H9 (cell line): ENCODE data around the gene GRK1. TPM values are rescaled to one million over a fixed set of nuclear protein-coding genes. Genes with fewer than 3 reads are reported as not detected.

Experiments
- DNase-seq: peaks from one replicate; pipeline ENCODE4 v3.0.0-alpha.2; 2017
- H2AFZ ChIP-seq: one replicate; pipeline ENCODE4 v1.6.1; 2013; ENCODE audit warnings: mild to moderate bottlenecking, low read length, control low read depth, moderate library complexity
- H2AK5ac ChIP-seq: 2 replicates; pipeline ENCODE4 v1.6.1; 2013; ENCODE audit warnings: low read length, control low read depth, mixed read lengths; ENCODE audit not compliant: insufficient read length
- H2BK120ac ChIP-seq: one replicate; pipeline ENCODE4 v1.6.1; 2013; ENCODE audit warnings: low read depth, mild to moderate bottlenecking, low read length, control low read depth, inconsistent platforms; ENCODE audit not compliant: poor library complexity, severe bottlenecking
- H2BK12ac ChIP-seq: 2 replicates; pipeline ENCODE4 v1.6.1; 2013; ENCODE audit warnings: low read length, control low read depth, mixed read lengths, low read depth; ENCODE audit not compliant: insufficient read length
- H2BK15ac ChIP-seq: 2 replicates; pipeline ENCODE4 v1.6.1; 2013; ENCODE audit warnings: low read depth, low read length, control low read depth
- H2BK20ac ChIP-seq: one replicate; pipeline ENCODE4 v1.6.1; 2013; ENCODE audit warnings: low read depth, mild to moderate bottlenecking, low read length, control low read depth, inconsistent platforms; ENCODE audit not compliant: poor library complexity, severe bottlenecking
- H2BK5ac ChIP-seq: 2 replicates; pipeline ENCODE4 v1.6.1; 2013; ENCODE audit warnings: low read length, control low read depth, mixed read lengths; ENCODE audit not compliant: insufficient read length
- H3K14ac ChIP-seq: 2 replicates; pipeline ENCODE4 v1.6.1; 2013; ENCODE audit warnings: low read length, control low read depth; ENCODE audit not compliant: insufficient read depth
- H3K18ac ChIP-seq: 2 replicates; pipeline ENCODE4 v1.6.1; 2013; ENCODE audit warnings: low read depth, mild to moderate bottlenecking, mixed read lengths, low read length, control low read depth; ENCODE audit not compliant: insufficient read length
- H3K23ac ChIP-seq: 2 replicates; pipeline ENCODE4 v1.6.1; 2013; ENCODE audit warnings: low read length, control low read depth, mixed read lengths, low read depth; ENCODE audit not compliant: insufficient read length
- H3K23me2 ChIP-seq: 2 replicates; pipeline ENCODE4 v1.6.1; 2013; ENCODE audit warnings: low read depth, mild to moderate bottlenecking, mixed read lengths, low read length, control low read depth; ENCODE audit not compliant: insufficient read length, poor library complexity, severe bottlenecking
- H3K27ac ChIP-seq: 2 replicates; pipeline ENCODE4 v1.5.1; 2013; ENCODE audit warnings: low read length, control low read depth, mixed read lengths, low read depth; ENCODE audit not compliant: insufficient read length
- H3K27me3 ChIP-seq: 2 replicates; pipeline ENCODE4 v1.6.1; 2013; ENCODE audit warnings: low read length, control low read depth, inconsistent platforms; ENCODE audit not compliant: insufficient read depth
- H3K4ac ChIP-seq: 2 replicates; pipeline ENCODE4 v1.6.1; 2013; ENCODE audit warnings: low read depth, mild to moderate bottlenecking, control low read depth, inconsistent platforms, low read length, moderate library complexity
- H3K4me1 ChIP-seq: 2 replicates; pipeline ENCODE4 v1.6.1; 2013; ENCODE audit warnings: low read length, control low read depth, inconsistent platforms; ENCODE audit not compliant: insufficient read depth
- H3K4me2 ChIP-seq: 2 replicates; pipeline ENCODE4 v1.6.1; 2013; ENCODE audit warnings: low read length, control low read depth, mixed read lengths; ENCODE audit not compliant: insufficient read length, insufficient read depth
- H3K56ac ChIP-seq: 2 replicates; pipeline ENCODE4 v1.6.1; 2013; ENCODE audit warnings: low read depth, mild to moderate bottlenecking, mixed read lengths, low read length, control low read depth; ENCODE audit not compliant: insufficient read length
- H3K79me1 ChIP-seq: 2 replicates; pipeline ENCODE4 v1.6.1; 2013; ENCODE audit warnings: low read depth, mild to moderate bottlenecking, moderate library complexity, low read length, control low read depth, inconsistent platforms; ENCODE audit not compliant: insufficient read depth, poor library complexity, severe bottlenecking
- H3K79me2 ChIP-seq: 2 replicates; pipeline ENCODE4 v1.6.1; 2013; ENCODE audit warnings: low read length, control low read depth, inconsistent platforms; ENCODE audit not compliant: insufficient read depth
- H3K9ac ChIP-seq: 2 replicates; pipeline ENCODE4 v1.6.1; 2013; ENCODE audit warnings: low read length, control low read depth, mixed read lengths; ENCODE audit not compliant: insufficient read length; ENCODE audit errors: extremely low read depth
- H3K9me3 ChIP-seq: one replicate; pipeline ENCODE4 v1.6.1; 2013; ENCODE audit warnings: low read depth, low read length, inconsistent platforms; ENCODE audit not compliant: control insufficient read depth
- H3T11ph ChIP-seq: one replicate; pipeline ENCODE4 v1.6.1; 2013; ENCODE audit warnings: mild to moderate bottlenecking, low read length, control low read depth, inconsistent platforms
- H4K20me1 ChIP-seq: one replicate; pipeline ENCODE4 v1.6.1; 2013; ENCODE audit not compliant: control insufficient read depth, insufficient read length, insufficient read depth
- H4K5ac ChIP-seq: 2 replicates; pipeline ENCODE4 v1.6.1; 2013; ENCODE audit warnings: low read depth, mild to moderate bottlenecking, mixed read lengths, low read length, control low read depth; ENCODE audit not compliant: insufficient read length
- H4K8ac ChIP-seq: replicated peaks from 2 replicates; pipeline ENCODE4 v1.6.1; 2013; ENCODE audit warnings: low read length, control low read depth, mixed read lengths, low read depth; ENCODE audit not compliant: insufficient read length
- H4K91ac ChIP-seq: 2 replicates; pipeline ENCODE4 v1.6.1; 2013; ENCODE audit warnings: low read depth, mild to moderate bottlenecking, moderate library complexity, mixed read lengths, low read length, control low read depth; ENCODE audit not compliant: insufficient read length
- H3K27ac Mint-ChIP-seq, 3 experiments: 2 replicates in 2 of 3; 3 replicates in 1 of 3; pipeline ENCODE4 v1.8.0; 2020 to 2021; ENCODE audit warnings: mixed read lengths in 3 of 3, mild to moderate bottlenecking in 1 of 3, moderate library complexity in 1 of 3
- H3K27me3 Mint-ChIP-seq: 2 replicates; pipeline ENCODE4 v1.8.0; 2021; ENCODE audit warnings: low read depth, mild to moderate bottlenecking, moderate library complexity, mixed read lengths
- H3K36me3 Mint-ChIP-seq, 3 experiments: 2 replicates in 2 of 3; 3 replicates in 1 of 3; pipeline ENCODE4 v1.8.0; 2020 to 2021; ENCODE audit warnings: low read depth in 3 of 3, mixed read lengths in 3 of 3; ENCODE audit not compliant: insufficient read depth in 1 of 3
- H3K4me1 Mint-ChIP-seq, 2 experiments: 2 replicates each; pipeline ENCODE4 v1.8.0; 2020; ENCODE audit warnings: mixed read lengths in 2 of 2
- H3K4me3 Mint-ChIP-seq, 2 experiments: 2 replicates in 1 of 2; 3 replicates in 1 of 2; pipeline ENCODE4 v1.8.0; 2020 to 2021; ENCODE audit warnings: mild to moderate bottlenecking in 2 of 2, mixed read lengths in 2 of 2, moderate library complexity in 1 of 2
- H3K9me3 Mint-ChIP-seq, 2 experiments: 2 replicates in 1 of 2; 3 replicates in 1 of 2; pipeline ENCODE4 v1.8.0; 2020; ENCODE audit warnings: mild to moderate bottlenecking in 2 of 2, mixed read lengths in 2 of 2, moderate library complexity in 1 of 2
- CTCF ChIP-seq: fragments of 200-600 bp; sonication (generic); conservative IDR thresholded peaks from 3 replicates; pipeline ENCODE4 v1.8.0; 2021; ENCODE audit warnings: antibody characterized with exemption, mild to moderate bottlenecking
- WGBS: extraction: QIAGEN DNeasy Blood & Tissue Kit; methylation state at CpG from one replicate; pipeline ENCODE4 v1.1.7; 2013; ENCODE audit warnings: missing lambda C conversion rate, low lambda C conversion rate, mixed read lengths; ENCODE audit not compliant: insufficient read length; ENCODE audit errors: extremely low coverage; 5-methylcytosine and 5-hydroxymethylcytosine counted together
- total RNA-seq: library from RNA; stranded (reverse); gene quantifications from 2 replicates; pipeline ENCODE4 v1.2.1, GENCODE V29; 2021

Gene GRK1
- total RNA-seq, 1 experiment from 2014 or later = 0.31 TPM

GRCh38 chr13:113730258-113730691 lies 63.3 kb downstream of the GRK1 start:
- H3K4me2 ChIP-seq = no peak overlapping the region
- no peaks in the 10 kb centered on the region for H4K20me1 ChIP-seq
- no peak overlapping the region for H4K5ac ChIP-seq
- Mint-ChIP-seq H3K36me3 (peaks cover 0 to 3% (median 0%) of the 10 kb centered on the region in 3 experiments; a peak in 1 of 7 replicates), H3K27ac (peak overlapping the region in 1 of 3 experiments; percentile 86; a peak in 1 of 7 replicates), H3K27me3 (no peaks in the 10 kb centered on the region; the same call in 1 of the 2 replicates), H3K4me1 (no peaks in the 10 kb centered on the region), H3K4me3 (no peak overlapping the region), H3K9me3 (peaks cover 5 to 13% of the 10 kb centered on the region in 2 experiments; a peak in 3 of 5 replicates)
- no peak overlapping the region for H2BK15ac ChIP-seq
- H3K4me1 ChIP-seq = no peaks in the 10 kb centered on the region
- H2AK5ac ChIP-seq = no peak overlapping the region
- no peak overlapping the region for H3K14ac ChIP-seq
- peaks cover 2% of the 10 kb centered on the region for H3K23me2 ChIP-seq
- no peak for TF ChIP-seq CTCF
- no peaks in the 10 kb centered on the region for H3K79me1 ChIP-seq
- H2BK120ac ChIP-seq = no peak overlapping the region
- no peak for DNase-seq
- no CpG with 5 or more reads among the region's 21 CpGs for WGBS
- H4K91ac ChIP-seq = no peak overlapping the region
- no peak overlapping the region for H3K56ac ChIP-seq
- no peak overlapping the region for H3K4ac ChIP-seq
- no peak overlapping the region for H3K9ac ChIP-seq
- no peak overlapping the region for H3T11ph ChIP-seq
- no peak overlapping the region for H4K8ac ChIP-seq
- H3K18ac ChIP-seq = no peak overlapping the region
- H3K27me3 ChIP-seq = no peaks in the 10 kb centered on the region
- no peak overlapping the region for H3K27ac ChIP-seq
- H2BK5ac ChIP-seq = no peak overlapping the region
- no peaks in the 10 kb centered on the region for H3K79me2 ChIP-seq
- H3K9me3 ChIP-seq = no peaks in the 10 kb centered on the region
- H2BK20ac ChIP-seq = no peak overlapping the region
- no peak overlapping the region for H2BK12ac ChIP-seq
- H2AFZ ChIP-seq = no peak overlapping the region
- H3K23ac ChIP-seq = no peak overlapping the region
